CD14-positive monocyte (primary cell): ENCODE results near the gene UPP2. TPM values are rescaled to one million over a fixed set of nuclear protein-coding genes. Genes with fewer than 3 reads are reported as not detected.
A peak's percentile ranks its signal among the peaks of the same experiment; 100 is the strongest.

Experiments
- DNase-seq, 3 donors: peaks; one replicate each; pipeline ENCODE4 v3.0.0-alpha.2; 2011 to 2022
- H2AFZ ChIP-seq: 2 replicates; pipeline ENCODE4 v1.6.0; 2012; ENCODE audit warnings: mild to moderate bottlenecking, low read depth, low read length, inconsistent platforms; ENCODE audit not compliant: insufficient read depth, poor library complexity, severe bottlenecking
- H3K27ac ChIP-seq, 2 donors: 1 replicate in 1 of 2; 2 replicates in 1 of 2; pipeline ENCODE4 v1.5.1; 2012 to 2013; ENCODE audit warnings: low read length in 2 of 2, control low read depth in 1 of 2, inconsistent platforms in 1 of 2, low read depth in 1 of 2, mild to moderate bottlenecking in 1 of 2
- H3K27me3 ChIP-seq, 2 donors: one replicate each; pipeline versions ENCODE4 v1.6.0 to v1.6.1; 2011 to 2013; ENCODE audit warnings: low read length in 2 of 2; ENCODE audit not compliant: control insufficient read depth in 2 of 2, insufficient read depth in 2 of 2
- H3K36me3 ChIP-seq, 2 donors: replicated peaks in 1 of 2; 1 replicate in 1 of 2; 2 replicates in 1 of 2; pipeline versions ENCODE4 v1.5.1 to v1.6.1; 2012 to 2013; ENCODE audit warnings: low read length in 2 of 2, control low read depth in 1 of 2, inconsistent platforms in 1 of 2, mild to moderate bottlenecking in 1 of 2; ENCODE audit not compliant: insufficient read depth in 2 of 2, control insufficient read depth in 1 of 2
- H3K4me1 ChIP-seq, 2 donors: 1 replicate in 1 of 2; 2 replicates in 1 of 2; pipeline versions ENCODE4 v1.5.1 to v1.6.1; 2012 to 2013; ENCODE audit warnings: low read length in 2 of 2, control low read depth in 1 of 2, inconsistent platforms in 1 of 2, mild to moderate bottlenecking in 1 of 2, moderate library complexity in 1 of 2; ENCODE audit not compliant: insufficient read depth in 2 of 2, control insufficient read depth in 1 of 2
- H3K4me2 ChIP-seq: replicated peaks from 2 replicates; pipeline ENCODE3; 2012; ENCODE audit warnings: low read length, moderate library complexity, mild to moderate bottlenecking; ENCODE audit not compliant: poor library complexity, severe bottlenecking; ENCODE audit errors: extremely low read depth
- H3K4me3 ChIP-seq, 3 experiments: fragments of 200-600 bp in 1 of 3; sonication (generic) in 1 of 3; replicated peaks in 1 of 3; 1 replicate in 2 of 3; 2 replicates in 1 of 3; pipeline ENCODE4 v1.5.1; 2011 to 2013; ENCODE audit warnings: low read length in 3 of 3, mild to moderate bottlenecking in 3 of 3, control low read depth in 2 of 3, low read depth in 2 of 3, inconsistent platforms in 1 of 3, moderate library complexity in 1 of 3
- H3K79me2 ChIP-seq: 2 replicates; pipeline ENCODE4 v1.6.0; 2012; ENCODE audit warnings: mild to moderate bottlenecking, control low read depth, inconsistent platforms, low read length, moderate library complexity; ENCODE audit not compliant: insufficient read depth
- H3K9ac ChIP-seq: 2 replicates; pipeline ENCODE4 v1.6.0; 2017; ENCODE audit warnings: low read length, mild to moderate bottlenecking; ENCODE audit not compliant: insufficient read depth, poor library complexity, severe bottlenecking
- H3K9me3 ChIP-seq, 2 donors: replicated peaks in 1 of 2; 1 replicate in 1 of 2; 2 replicates in 1 of 2; pipeline versions ENCODE4 v1.5.1 to v1.6.1; 2012 to 2013; ENCODE audit warnings: low read length in 2 of 2, control low read depth in 1 of 2; ENCODE audit not compliant: control insufficient read depth in 1 of 2, insufficient read depth in 1 of 2
- H4K20me1 ChIP-seq: 2 replicates; pipeline ENCODE4 v1.6.0; 2012; ENCODE audit warnings: mild to moderate bottlenecking, low read length, control low read depth, moderate library complexity; ENCODE audit not compliant: insufficient read depth
- H3K27ac Mint-ChIP-seq, 7 donors: one replicate each; pipeline ENCODE4 v1.8.0; 2020; ENCODE audit warnings: mild to moderate bottlenecking in 7 of 7, mixed read lengths in 7 of 7, moderate library complexity in 6 of 7, inconsistent platforms in 2 of 7
- H3K27me3 Mint-ChIP-seq, 3 donors: one replicate each; pipeline ENCODE4 v1.8.0; 2021 to 2022; ENCODE audit warnings: low read depth in 3 of 3, mild to moderate bottlenecking in 3 of 3, mixed read lengths in 3 of 3, moderate library complexity in 3 of 3, inconsistent platforms in 1 of 3
- H3K36me3 Mint-ChIP-seq, 2 donors: one replicate each; pipeline ENCODE4 v1.8.0; 2020; ENCODE audit warnings: mixed read lengths in 2 of 2, inconsistent platforms in 1 of 2, mild to moderate bottlenecking in 1 of 2
- H3K4me1 Mint-ChIP-seq: one replicate; pipeline ENCODE4 v1.8.0; 2020; ENCODE audit warnings: mild to moderate bottlenecking, mixed read lengths
- H3K4me3 Mint-ChIP-seq, 2 donors: one replicate each; pipeline ENCODE4 v1.8.0; 2020; ENCODE audit warnings: mild to moderate bottlenecking in 2 of 2, mixed read lengths in 2 of 2, moderate library complexity in 1 of 2
- H3K9me3 Mint-ChIP-seq, 7 donors: one replicate each; pipeline ENCODE4 v1.8.0; 2020 to 2022; ENCODE audit warnings: mixed read lengths in 7 of 7, mild to moderate bottlenecking in 6 of 7, moderate library complexity in 6 of 7, inconsistent platforms in 2 of 7
- CTCF ChIP-seq: fragments of 200-600 bp; IDR thresholded peaks from one replicate; pipeline ENCODE4 v1.8.0; 2022; ENCODE audit warnings: antibody characterized with exemption, mild to moderate bottlenecking
- WGBS: methylation state at CpG from one replicate; pipeline ENCODE4 v1.1.5; 2013; ENCODE audit warnings: missing lambda C conversion rate; ENCODE audit not compliant: insufficient coverage; 5-methylcytosine and 5-hydroxymethylcytosine counted together
- intact Hi-C, 2 donors: fragments of 100-400 bp; cut with micrococcal nuclease; formaldehyde crosslinking; loops; one replicate each; pipeline versions ENCODE4 v1.15.0 to v1.15.1; 2023
- polyA plus RNA-seq, 3 donors: library from polyadenylated mRNA; depleted of rRNA in 1 of 3; unstranded in 2 of 3; stranded (reverse) in 1 of 3; fragments of 300-500 nt in 2 of 3; fragments of >200 nt in 1 of 3; fragmentation: Illumina TruSeq in 2 of 3; gene quantifications; 1 replicate in 2 of 3; 2 replicates in 1 of 3; pipeline ENCODE4 v1.2.3, GENCODE V29; 2012 to 2021

Gene UPP2
- polyA plus RNA-seq, 3 donors, result not detected

GRCh38 chr2:158099716-158100115, 2.0 kb upstream of the UPP2 start:
- Histone ChIP-seq H3K27ac (no peak overlapping the region), H2AFZ (peak overlapping the region; percentile 3), H3K4me3 (no peak overlapping the region), H3K4me1 (peaks cover 0 to 8% of the 10 kb centered on the region in 2 donors), H3K79me2 (no peaks in the 10 kb centered on the region), H3K9me3 (no peaks in the 10 kb centered on the region), H3K36me3 (no peaks in the 10 kb centered on the region), H3K4me2 (no peak overlapping the region), H4K20me1 (no peaks in the 10 kb centered on the region), H3K27me3 (no peaks in the 10 kb centered on the region), H3K9ac (no peak overlapping the region)
- Mint-ChIP-seq H3K36me3 (no peaks in the 10 kb centered on the region), H3K4me3 (no peak overlapping the region), H3K27me3 (no peaks in the 10 kb centered on the region), H3K4me1 (peaks cover 9% of the 10 kb centered on the region), H3K9me3 (peaks cover 0 to 2% (median 0%) of the 10 kb centered on the region in 7 donors), H3K27ac (no peak overlapping the region)
- 71% methylated on average over 1 of the region's 3 CpGs for WGBS
- TF ChIP-seq CTCF, result no peak
- no peak for DNase-seq
- intact Hi-C loops, result no loop called here

- Mint-ChIP-seq H3K9me3 (peaks cover 0 to 2% (median 0%) of the 10 kb centered on the region in 7 donors), H3K4me1 (peaks cover 6% of the 10 kb centered on the region), H3K27ac (no peak overlapping the region), H3K36me3 (no peaks in the 10 kb centered on the region), H3K4me3 (no peak overlapping the region), H3K27me3 (no peaks in the 10 kb centered on the region)
- H3K27ac ChIP-seq, result no peak overlapping the region
- H3K9me3 ChIP-seq, result no peaks in the 10 kb centered on the region
- intact Hi-C loops, result no loop called here
- H3K9ac ChIP-seq, result no peak overlapping the region
- no peaks in the 10 kb centered on the region for H3K79me2 ChIP-seq
- no peak for DNase-seq
- peaks cover 0 to 1% of the 10 kb centered on the region in 2 donors for H3K4me1 ChIP-seq
- H3K4me3 ChIP-seq, result no peak overlapping the region
- no peaks in the 10 kb centered on the region for H4K20me1 ChIP-seq
- TF ChIP-seq CTCF, result no peak
- WGBS, result no CpG with 5 or more reads among the region's 1 CpG
- H3K4me2 ChIP-seq, result no peak overlapping the region
- H3K27me3 ChIP-seq, result no peaks in the 10 kb centered on the region
- H3K36me3 ChIP-seq, result no peaks in the 10 kb centered on the region
- no peak overlapping the region for H2AFZ ChIP-seq
Measured at GRCh38 chr2:158100411-158100810, 1.3 kb upstream of the UPP2 start.
